K562 (cell line): Measurements from ENCODE around the gene DCAF4. TPM values are rescaled to one million over a fixed set of nuclear protein-coding genes. Genes with fewer than 3 reads are reported as not detected.

ENCODE experiments used
- ATAC-seq: fragments of 200-7000 bp; cut with Tn5 transposase; 3 replicates; pipeline ENCODE4 v1.9.1; 2020; ENCODE audit warnings: moderate library complexity
- BruUV-seq: library from RNA; stranded (reverse); fragments of 400-500 nt; replicated peaks from 2 replicates; lab custom pipeline; 2021; lab: Mats Ljungman, UMichigan
- CTCF ChIA-PET: fragments of 300-600 bp; formaldehyde crosslinking; extraction: SDS; loops from one replicate; lab custom pipeline; 2021; ENCODE audit warnings: low intra/inter-chr PET ratio; lab: Yijun Ruan, JAX
- POLR2A ChIA-PET: fragments of 300-600, 350-650 bp; sonication (Branson Sonifier 250); formaldehyde crosslinking; extraction: SDS; loops from one replicate; lab custom pipeline; 2021; ENCODE audit warnings: antibody characterized with exemption, inconsistent platforms; lab: Yijun Ruan, JAX
- DNase-seq, 4 experiments: peaks; one replicate each; pipeline versions ENCODE4 v3.0.0 to v3.0.0-alpha.2; 2011 to 2018; ENCODE audit warnings: low spot score in 3 of 4, mixed read lengths in 3 of 4; ENCODE audit errors: extremely low read depth in 1 of 4
- FAIRE-seq: peaks from 2 replicates; lab custom pipeline; 2011; peaks lifted over from hg19 to GRCh38; lab: Jason Lieb, UNC
- H2AFZ ChIP-seq: 2 replicates; pipeline ENCODE4 v1.6.0; 2011; ENCODE audit warnings: low read depth, low read length, control low read depth, inconsistent platforms
- H3K27ac ChIP-seq: fragments of 200-600 bp; 3 replicates; pipeline ENCODE4 v1.8.0; 2011; ENCODE audit warnings: low read depth, mild to moderate bottlenecking, control low read depth, inconsistent platforms, low read length, moderate library complexity, mixed read lengths; ENCODE audit errors: extremely low read depth
- H3K27me3 ChIP-seq, 2 experiments: fragments of 300-600 bp in 1 of 2; 2 replicates in 1 of 2; 3 replicates in 1 of 2; pipeline versions ENCODE4 v1.6.0 to v1.8.0; 2011; ENCODE audit warnings: inconsistent platforms in 2 of 2, low read length in 2 of 2, mild to moderate bottlenecking in 1 of 2, mixed read lengths in 1 of 2, moderate library complexity in 1 of 2; ENCODE audit not compliant: control insufficient read depth in 2 of 2, insufficient read depth in 2 of 2
- H3K36me3 ChIP-seq: fragments of 300-600 bp; 3 replicates; pipeline ENCODE4 v1.8.0; 2011; ENCODE audit warnings: mild to moderate bottlenecking, low read length, inconsistent platforms; ENCODE audit not compliant: control insufficient read depth, insufficient read depth
- H3K4me1 ChIP-seq, 2 experiments: fragments of 200-600 bp in 1 of 2; replicated peaks in 1 of 2; 2 replicates in 1 of 2; 3 replicates in 1 of 2; pipeline versions ENCODE4 v1.5.1 to v1.8.0; 2011; ENCODE audit warnings: inconsistent platforms in 2 of 2, low read length in 2 of 2, mild to moderate bottlenecking in 1 of 2, mixed read lengths in 1 of 2, moderate library complexity in 1 of 2; ENCODE audit not compliant: control insufficient read depth in 2 of 2, insufficient read depth in 2 of 2
- H3K4me2 ChIP-seq: 2 replicates; pipeline ENCODE4 v1.6.1; 2011; ENCODE audit warnings: low read length, control low read depth, inconsistent platforms, mixed read lengths; ENCODE audit not compliant: insufficient read depth
- H3K4me3 ChIP-seq: fragments of 200-600 bp; sonication (generic), shearing (Covaris generic); 2 replicates; pipeline ENCODE4 v1.5.1; 2016; ENCODE audit warnings: control low read depth, inconsistent platforms
- H3K79me2 ChIP-seq: fragments of 200-600 bp; 3 replicates; pipeline ENCODE4 v1.8.0; 2011; ENCODE audit warnings: low read length, inconsistent platforms; ENCODE audit not compliant: control insufficient read depth, insufficient read depth
- H3K9ac ChIP-seq, 2 experiments: 2 replicates each; pipeline versions ENCODE4 v1.6.0 to v1.6.1; 2011; ENCODE audit warnings: low read depth in 2 of 2, low read length in 2 of 2, control low read depth in 1 of 2, inconsistent platforms in 1 of 2, mild to moderate bottlenecking in 1 of 2, mixed read lengths in 1 of 2; ENCODE audit not compliant: insufficient read depth in 1 of 2
- H3K9me1 ChIP-seq: one replicate; pipeline ENCODE4 v1.6.0; 2011; ENCODE audit warnings: inconsistent platforms, mild to moderate bottlenecking, low read length, moderate library complexity; ENCODE audit not compliant: control insufficient read depth, insufficient read depth
- H3K9me3 ChIP-seq: replicated peaks from 2 replicates; pipeline ENCODE4 v1.5.1; 2011; ENCODE audit warnings: low read depth, low read length, inconsistent platforms; ENCODE audit not compliant: control insufficient read depth, insufficient read depth
- H4K20me1 ChIP-seq: replicated peaks from 2 replicates; pipeline ENCODE4 v1.6.1; 2011; ENCODE audit warnings: low read length, inconsistent platforms, mixed read lengths; ENCODE audit not compliant: control insufficient read depth, insufficient read depth
- BACH1 ChIP-seq: fragments of 200-800 bp; sonication (Bioruptor generic); IDR thresholded peaks from 2 replicates; pipeline ENCODE4 v1.6.1; 2016; ENCODE audit warnings: missing genetic modification characterization, missing compliant biosample characterization
- BRD4 ChIP-seq: fragments of 200-600 bp; sonication (generic); IDR thresholded peaks from 2 replicates; pipeline ENCODE4 v1.6.1; 2017; ENCODE audit warnings: inconsistent platforms
- CHD1 ChIP-seq: fragments of 200-600 bp; sonication (generic); IDR thresholded peaks from one replicate; pipeline ENCODE4 v1.6.1; 2012; ENCODE audit warnings: mild to moderate bottlenecking, moderate library complexity, low read length, inconsistent platforms
- HCFC1 ChIP-seq: IDR thresholded peaks from 2 replicates; pipeline ENCODE4 v1.6.1; 2012; ENCODE audit warnings: low read depth, low read length, improper control_type of control experiment
- HMG20A ChIP-seq: fragments of 450-650 bp; formaldehyde crosslinking; conservative IDR thresholded peaks from 2 replicates; pipeline ENCODE4 v1.4.0; 2020; ENCODE audit warnings: mild to moderate bottlenecking, mixed read lengths
- KDM1A ChIP-seq, 2 experiments: fragments of 450-650 bp; IDR thresholded peaks; 2 replicates each; pipeline ENCODE4 v1.6.1; 2016; ENCODE audit warnings: mild to moderate bottlenecking in 2 of 2
- MED1 ChIP-seq: sonication (generic); formaldehyde crosslinking; IDR thresholded peaks from 2 replicates; pipeline ENCODE4 v1.8.1; 2023; ENCODE audit warnings: missing genetic modification reagents, borderline replicate concordance
- NCOR1 ChIP-seq: fragments of 450-650 bp; IDR thresholded peaks from 2 replicates; pipeline ENCODE4 v1.6.1; 2016; ENCODE audit warnings: mild to moderate bottlenecking, moderate library complexity
- NR2C2 ChIP-seq, 2 experiments: fragments of 200-800 bp in 1 of 2; sonication (Bioruptor generic) in 1 of 2; sonication (generic) in 1 of 2; formaldehyde crosslinking in 1 of 2; IDR thresholded peaks; 2 replicates each; pipeline versions ENCODE4 v1.6.1 to v1.8.0; 2016 to 2022; ENCODE audit warnings: mild to moderate bottlenecking in 1 of 2, missing compliant biosample characterization in 1 of 2, missing genetic modification characterization in 1 of 2, missing genetic modification reagents in 1 of 2
- NUFIP1 ChIP-seq: fragments of 450-650 bp; IDR thresholded peaks from 2 replicates; pipeline ENCODE4 v1.6.1; 2018; ENCODE audit not compliant: partially characterized antibody
- SETDB1 ChIP-seq: IDR thresholded peaks from one replicate; pipeline ENCODE4 v1.6.1; 2012; ENCODE audit warnings: low read length, control low read depth, inconsistent platforms
- YY1 ChIP-seq, 3 experiments: IDR thresholded peaks; 2 replicates each; pipeline ENCODE4 v1.6.1; 2011; ENCODE audit warnings: low read length in 2 of 3, mild to moderate bottlenecking in 2 of 3, moderate library complexity in 2 of 3, borderline replicate concordance in 1 of 3, control low read depth in 1 of 3, low read depth in 1 of 3; ENCODE audit not compliant: insufficient read depth in 3 of 3, insufficient replicate concordance in 2 of 3, control insufficient read depth in 1 of 3, insufficient read length in 1 of 3; ENCODE audit errors: extremely low read depth in 1 of 3
- ZNF436 ChIP-seq: fragments of 250-450, 450-650 bp; sonication (Bioruptor Pico); formaldehyde crosslinking; IDR thresholded peaks from 2 replicates; pipeline ENCODE4 v1.7.0; 2020; ENCODE audit warnings: mild to moderate bottlenecking
- ZSCAN32 ChIP-seq: fragments of 450-650 bp; formaldehyde crosslinking; IDR thresholded peaks from 2 replicates; pipeline ENCODE4 v1.4.0; 2020; ENCODE audit warnings: mild to moderate bottlenecking, moderate library complexity
- WGBS: fragments of 100-300 bp; shearing (Covaris generic); methylation state at CpG from one replicate; pipeline ENCODE4 v1.1.6; 2016; ENCODE audit warnings: low coverage, mixed read lengths; ENCODE audit not compliant: insufficient coverage; ENCODE audit errors: missing lambda C conversion rate; 5-methylcytosine and 5-hydroxymethylcytosine counted together
- in situ Hi-C: fragments of 300-500 bp; cut with MboI; formaldehyde crosslinking; loops from 4 replicates; pipeline ENCODE4 v1.15.0; 2018; ENCODE audit warnings: inconsistent platforms, mixed read lengths
- intact Hi-C: fragments of 100-400 bp; cut with micrococcal nuclease; formaldehyde crosslinking; loops from 2 replicates; pipeline ENCODE4 v1.14.2; 2022
- polyA plus RNA-seq, 8 experiments: library from polyadenylated mRNA; depleted of rRNA in 4 of 8; stranded (reverse) in 5 of 8; unstranded in 3 of 8; fragments of >200 nt; fragmentation: Nextera tagmentation in 2 of 8; fragmentation: Illumina TruSeq in 1 of 8; extraction: Ambion mirVana in 2 of 8; extraction: Trizol in 1 of 8; gene quantifications; 2 replicates each; pipeline versions ENCODE4 v1.2.1 to v1.2.3, GENCODE V29; 2011 to 2014; ENCODE audit warnings: inconsistent platforms in 1 of 8, missing spikeins in 1 of 8
- total RNA-seq, 7 experiments: library from RNA; depleted of rRNA in 6 of 7; stranded (reverse); fragments of >200 nt in 6 of 7; fragmentation: Illumina TruSeq in 2 of 7; extraction: Trizol in 2 of 7; gene quantifications; 2 replicates each; pipeline versions ENCODE4 v1.2.1 to v1.2.3, GENCODE V29; 2011 to 2021; ENCODE audit warnings: low replicate concordance in 1 of 7
- TF ChIP-seq, protein P1 (sequence below): conservative IDR thresholded peaks from 2 replicates; pipeline ENCODE4 v1.6.1; 2011; ENCODE audit warnings: low read depth, mild to moderate bottlenecking, low read length; ENCODE audit not compliant: control insufficient read depth
- TF ChIP-seq, protein P2 (sequence below): fragments of 450-650 bp; IDR thresholded peaks from 2 replicates; pipeline ENCODE4 v1.6.1; 2014; ENCODE audit warnings: low read depth, mild to moderate bottlenecking, moderate library complexity, borderline replicate concordance
- TF ChIP-seq, protein P3 (sequence below): fragments of 450-650 bp; IDR thresholded peaks from 2 replicates; pipeline ENCODE4 v1.6.1; 2016; ENCODE audit warnings: missing biosample characterization, missing genetic modification characterization
- TF ChIP-seq, protein P4 (sequence below): fragments of 200-800 bp; sonication (Bioruptor generic); IDR thresholded peaks from 2 replicates; pipeline ENCODE4 v1.6.1; 2017; ENCODE audit warnings: missing genetic modification characterization, missing compliant biosample characterization

The DCAF4 gene
- total and polyA plus RNA-seq, 9 of the 15 experiments (the other 6 are each of a cell fraction or from before 2014, with no cell fraction given), result 2.7 to 49.2 (median 22.9) TPM

DNA sequence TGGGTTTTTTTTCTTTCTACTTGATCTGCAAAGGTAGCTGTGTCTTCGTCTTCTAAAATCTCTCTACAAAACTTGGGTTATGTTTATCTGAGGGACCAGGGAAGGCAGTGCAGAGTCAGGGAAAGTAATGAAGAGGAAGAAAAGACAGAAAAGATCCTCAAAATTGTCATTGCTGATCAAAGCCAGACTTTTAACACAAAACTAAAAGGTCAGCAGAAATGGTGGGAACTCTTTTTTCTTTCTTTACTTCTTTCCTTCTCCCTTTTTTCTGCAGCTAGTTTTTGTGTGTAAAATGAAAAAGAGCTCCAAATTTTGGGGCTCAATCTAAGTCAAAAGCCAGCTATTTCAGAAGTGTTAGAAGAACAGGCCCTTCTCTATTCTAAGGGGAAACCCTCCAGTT lies 44.2 kb upstream of the DCAF4 start:
- no peaks in the 10 kb centered on the region for H3K79me2 ChIP-seq
- no peak overlapping the region for H3K4me2 ChIP-seq
- WGBS, result 33% methylated on average over 1 of the region's 1 CpG
- H2AFZ ChIP-seq, result no peak overlapping the region
- H3K9me3 ChIP-seq, result no peaks in the 10 kb centered on the region
- in situ Hi-C loops, result no loop called here
- peaks cover 0 to 6% of the 10 kb centered on the region in 2 experiments; a peak in 3 of 5 replicates for H3K4me1 ChIP-seq
- BruUV-seq, result no TSS peak
- no peak overlapping the region for H3K9ac ChIP-seq
- POLR2A ChIA-PET, result interaction anchor here (1.1 kb wide), 2 partner anchors 12 to 26 kb away, joined by 3 to 4 read pairs; partner anchors contain the start of gene DPF3
- no peaks in the 10 kb centered on the region for H3K36me3 ChIP-seq
- intact Hi-C loops, result no loop called here
- H3K27ac ChIP-seq, result no peak overlapping the region
- DNase-seq (no peak), FAIRE-seq (no peak), ATAC-seq (no peak)
- no peaks in the 10 kb centered on the region for H3K27me3 ChIP-seq
- CTCF ChIA-PET, result no interaction called here
- H3K9me1 ChIP-seq, result no peaks in the 10 kb centered on the region
- no peaks in the 10 kb centered on the region for H4K20me1 ChIP-seq
- no peak overlapping the region for H3K4me3 ChIP-seq
- TF ChIP-seq NUFIP1 (no peak), ZSCAN32 (CRISPR knock-in tag) (no peak), KDM1A (IDR thresholded peaks at IDR 0.05) (no peak), BRD4 (no peak), HCFC1 (no peak), SETDB1 (no peak), BACH1 (tag) (no peak), YY1 (IDR thresholded peaks at IDR 0.05; ENCODE audit: borderline replicate concordance in 1 of 3, control insufficient read depth in 1 of 3, extremely low read depth in 1 of 3, insufficient read depth in 3 of 3, insufficient read length in 1 of 3, insufficient replicate concordance in 2 of 3, low read depth in 1 of 3, low read length in 2 of 3) (no peak), ZNF436 (no peak), HMG20A (no peak), CHD1 (no peak), NR2C2 (CRISPR knock-in tag; IDR thresholded peaks at IDR 0.05) (no peak), NR2C2 (tag; IDR thresholded peaks at IDR 0.05) (no peak), NCOR1 (no peak), MED1 (CRISPR knock-in tag) (no peak)
- TF ChIP-seq, protein P1, sequence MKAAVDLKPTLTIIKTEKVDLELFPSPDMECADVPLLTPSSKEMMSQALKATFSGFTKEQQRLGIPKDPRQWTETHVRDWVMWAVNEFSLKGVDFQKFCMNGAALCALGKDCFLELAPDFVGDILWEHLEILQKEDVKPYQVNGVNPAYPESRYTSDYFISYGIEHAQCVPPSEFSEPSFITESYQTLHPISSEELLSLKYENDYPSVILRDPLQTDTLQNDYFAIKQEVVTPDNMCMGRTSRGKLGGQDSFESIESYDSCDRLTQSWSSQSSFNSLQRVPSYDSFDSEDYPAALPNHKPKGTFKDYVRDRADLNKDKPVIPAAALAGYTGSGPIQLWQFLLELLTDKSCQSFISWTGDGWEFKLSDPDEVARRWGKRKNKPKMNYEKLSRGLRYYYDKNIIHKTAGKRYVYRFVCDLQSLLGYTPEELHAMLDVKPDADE, result no peak
- TF ChIP-seq, protein P2, sequence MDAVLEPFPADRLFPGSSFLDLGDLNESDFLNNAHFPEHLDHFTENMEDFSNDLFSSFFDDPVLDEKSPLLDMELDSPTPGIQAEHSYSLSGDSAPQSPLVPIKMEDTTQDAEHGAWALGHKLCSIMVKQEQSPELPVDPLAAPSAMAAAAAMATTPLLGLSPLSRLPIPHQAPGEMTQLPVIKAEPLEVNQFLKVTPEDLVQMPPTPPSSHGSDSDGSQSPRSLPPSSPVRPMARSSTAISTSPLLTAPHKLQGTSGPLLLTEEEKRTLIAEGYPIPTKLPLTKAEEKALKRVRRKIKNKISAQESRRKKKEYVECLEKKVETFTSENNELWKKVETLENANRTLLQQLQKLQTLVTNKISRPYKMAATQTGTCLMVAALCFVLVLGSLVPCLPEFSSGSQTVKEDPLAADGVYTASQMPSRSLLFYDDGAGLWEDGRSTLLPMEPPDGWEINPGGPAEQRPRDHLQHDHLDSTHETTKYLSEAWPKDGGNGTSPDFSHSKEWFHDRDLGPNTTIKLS, result no peak
- TF ChIP-seq, protein P3, sequence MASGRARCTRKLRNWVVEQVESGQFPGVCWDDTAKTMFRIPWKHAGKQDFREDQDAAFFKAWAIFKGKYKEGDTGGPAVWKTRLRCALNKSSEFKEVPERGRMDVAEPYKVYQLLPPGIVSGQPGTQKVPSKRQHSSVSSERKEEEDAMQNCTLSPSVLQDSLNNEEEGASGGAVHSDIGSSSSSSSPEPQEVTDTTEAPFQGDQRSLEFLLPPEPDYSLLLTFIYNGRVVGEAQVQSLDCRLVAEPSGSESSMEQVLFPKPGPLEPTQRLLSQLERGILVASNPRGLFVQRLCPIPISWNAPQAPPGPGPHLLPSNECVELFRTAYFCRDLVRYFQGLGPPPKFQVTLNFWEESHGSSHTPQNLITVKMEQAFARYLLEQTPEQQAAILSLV, result no peak
- TF ChIP-seq, protein P4, sequence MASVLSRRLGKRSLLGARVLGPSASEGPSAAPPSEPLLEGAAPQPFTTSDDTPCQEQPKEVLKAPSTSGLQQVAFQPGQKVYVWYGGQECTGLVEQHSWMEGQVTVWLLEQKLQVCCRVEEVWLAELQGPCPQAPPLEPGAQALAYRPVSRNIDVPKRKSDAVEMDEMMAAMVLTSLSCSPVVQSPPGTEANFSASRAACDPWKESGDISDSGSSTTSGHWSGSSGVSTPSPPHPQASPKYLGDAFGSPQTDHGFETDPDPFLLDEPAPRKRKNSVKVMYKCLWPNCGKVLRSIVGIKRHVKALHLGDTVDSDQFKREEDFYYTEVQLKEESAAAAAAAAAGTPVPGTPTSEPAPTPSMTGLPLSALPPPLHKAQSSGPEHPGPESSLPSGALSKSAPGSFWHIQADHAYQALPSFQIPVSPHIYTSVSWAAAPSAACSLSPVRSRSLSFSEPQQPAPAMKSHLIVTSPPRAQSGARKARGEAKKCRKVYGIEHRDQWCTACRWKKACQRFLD (CRISPR knock-in tag), result no peak
